ENCODE data around the gene IGFL3.
"Not testable (repeated sequence)": the region's sequence is repeated elsewhere in the genome, so short reads cannot be mapped to it uniquely, and the experiment has no call there.

The IGFL3 gene

DNA sequence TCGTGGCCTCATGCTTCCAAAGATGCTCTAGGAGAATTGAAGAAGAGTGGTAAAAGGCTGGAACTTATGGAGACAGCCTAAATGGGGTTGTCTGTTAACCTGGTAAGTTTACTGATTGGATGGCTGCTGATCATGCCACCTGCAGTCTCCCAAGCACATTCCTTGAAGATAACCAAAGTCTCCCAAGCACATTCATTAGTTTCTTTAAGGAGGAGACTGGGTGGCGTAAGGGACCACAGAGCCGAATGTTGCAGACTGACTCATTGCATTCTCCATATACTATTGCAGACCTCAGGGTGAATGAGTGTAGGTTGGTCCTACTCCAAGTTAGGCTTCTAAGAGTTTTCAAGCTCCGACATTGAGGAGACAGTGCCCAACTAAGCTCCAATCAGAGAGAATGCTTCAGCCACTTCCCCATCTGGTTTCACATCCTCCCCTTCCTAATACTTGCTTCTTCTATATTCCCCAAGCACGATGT lies at the start of gene IGFL3:
Gene IGFL3 (minus strand): TSS at position 51 of the 478 bp plus-strand sequence. CDS start 39 bp downstream, at position 12.
- in situ Hi-C loops (cut with HindIII; ENCODE audit: low pct_ligation_motif_present, low pct_unique_long_range_greater_than_20kb, low sequenced_read_pairs): no loop called here
- no peak for DNase-seq

DNA sequence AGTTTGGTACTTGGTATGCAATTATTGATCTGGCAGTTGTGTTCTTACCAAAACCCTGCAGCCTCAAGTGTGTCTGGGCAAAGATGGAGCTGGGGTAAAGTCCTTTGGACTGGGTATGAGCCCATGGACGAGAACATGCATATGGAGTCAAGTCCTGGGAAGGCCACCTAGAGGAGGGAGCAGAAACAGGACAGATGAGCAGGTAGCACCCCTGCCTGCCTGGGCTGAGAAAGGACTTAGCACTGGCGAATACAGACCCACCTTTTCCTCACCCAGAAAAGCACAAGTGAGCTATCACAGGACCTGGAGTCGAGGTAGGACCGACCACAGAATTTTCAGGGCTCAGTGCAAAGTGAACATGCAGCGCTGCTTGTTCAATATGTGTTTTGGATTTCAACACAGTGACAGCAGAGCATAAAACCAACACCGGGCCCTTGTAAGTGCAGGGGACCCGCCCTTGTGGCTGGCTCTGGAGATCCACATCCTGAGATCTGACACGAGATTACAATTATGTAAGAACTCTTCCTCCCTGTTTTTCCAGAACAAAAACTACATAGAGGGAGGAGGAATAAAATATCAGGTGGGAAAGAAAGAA lies 49.5 kb upstream of the IGFL3 start:
- in situ Hi-C loops (cut with HindIII; ENCODE audit: low pct_ligation_motif_present, low pct_unique_long_range_greater_than_20kb, low sequenced_read_pairs): no loop called here
- DNase-seq: no peak

DNA sequence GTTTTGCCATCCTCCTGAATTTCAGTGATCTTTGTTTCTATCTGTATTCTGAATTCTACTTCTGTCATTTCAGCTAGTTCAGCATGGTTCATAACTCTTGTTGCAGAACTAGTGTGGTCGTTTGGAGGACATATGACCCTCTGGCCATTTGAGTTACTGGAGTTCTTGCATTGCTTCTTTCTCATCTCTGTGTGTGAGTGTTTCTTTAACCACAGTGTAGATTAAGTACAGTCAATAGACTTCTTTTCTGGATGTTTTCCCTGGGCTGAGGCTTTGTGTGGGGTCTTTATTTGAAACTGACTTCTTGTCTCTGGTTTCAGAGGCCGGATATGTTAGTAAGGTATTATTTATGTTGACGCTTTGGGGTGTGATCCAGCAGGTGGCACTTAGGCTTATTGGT lies 38.2 kb upstream of the IGFL3 start:
- in situ Hi-C loops (cut with HindIII; ENCODE audit: low pct_ligation_motif_present, low pct_unique_long_range_greater_than_20kb, low sequenced_read_pairs): no loop called here
- DNase-seq: no peak

DNA sequence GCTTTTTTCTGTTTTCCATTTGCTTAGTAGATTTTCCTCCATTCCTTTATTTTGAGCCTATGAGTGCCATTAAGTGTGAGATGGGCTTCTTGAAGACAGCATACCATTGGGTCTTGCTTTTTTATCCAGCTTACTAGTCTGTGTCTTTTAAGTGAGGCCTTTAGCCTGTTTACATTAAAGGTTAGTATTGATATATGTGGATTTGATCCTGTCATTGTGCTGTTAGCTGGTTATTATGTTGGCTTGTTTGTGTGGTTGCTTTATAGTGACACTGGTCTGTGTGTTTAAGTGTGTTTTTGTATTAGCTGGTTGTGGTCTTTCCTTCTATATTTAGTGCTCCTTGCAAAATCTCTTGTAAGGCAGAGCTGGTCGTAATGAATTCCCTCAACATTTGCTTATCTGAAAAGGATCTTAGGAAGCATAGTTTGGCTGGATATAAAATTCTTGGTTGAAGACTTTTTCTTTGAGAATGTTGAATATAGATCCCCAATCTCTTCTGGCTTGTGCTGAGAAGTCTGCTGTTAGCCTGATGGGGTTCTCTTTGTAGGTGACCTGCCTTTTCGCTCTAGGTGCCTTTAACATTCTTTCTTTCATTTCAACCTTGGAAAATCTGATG lies 37.3 kb upstream of the IGFL3 start:
- in situ Hi-C loops (cut with HindIII; ENCODE audit: low pct_ligation_motif_present, low pct_unique_long_range_greater_than_20kb, low sequenced_read_pairs); DNase-seq: not testable (repeated sequence)

DNA sequence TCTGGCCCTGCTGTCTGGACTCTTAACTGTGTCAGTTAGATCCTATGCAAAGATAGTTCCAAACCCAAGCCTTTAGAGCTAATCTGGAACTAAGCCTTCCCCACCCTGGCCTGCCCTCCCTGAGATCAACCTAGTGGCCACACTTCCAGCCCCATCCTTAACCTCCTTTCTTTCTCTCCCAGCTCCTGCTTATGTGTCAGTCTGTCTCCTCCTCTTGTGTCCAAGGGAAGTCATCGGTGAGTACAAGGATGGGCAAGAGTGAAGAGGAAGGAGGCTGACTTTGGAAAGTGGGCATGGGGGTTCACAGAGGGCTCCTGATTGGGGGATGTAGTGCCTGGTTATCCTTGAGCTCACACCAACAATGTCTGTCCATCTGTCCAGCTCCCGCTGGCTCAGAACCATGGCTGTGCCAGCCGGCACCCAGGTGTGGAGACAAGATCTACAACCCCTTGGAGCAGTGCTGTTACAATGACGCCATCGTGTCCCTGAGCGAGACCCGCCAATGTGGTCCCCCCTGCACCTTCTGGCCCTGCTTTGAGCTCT lies 35.8 kb upstream of the IGFL3 start:
- in situ Hi-C loops (cut with HindIII; ENCODE audit: low pct_ligation_motif_present, low pct_unique_long_range_greater_than_20kb, low sequenced_read_pairs): no loop called here
- DNase-seq: no peak

DNA sequence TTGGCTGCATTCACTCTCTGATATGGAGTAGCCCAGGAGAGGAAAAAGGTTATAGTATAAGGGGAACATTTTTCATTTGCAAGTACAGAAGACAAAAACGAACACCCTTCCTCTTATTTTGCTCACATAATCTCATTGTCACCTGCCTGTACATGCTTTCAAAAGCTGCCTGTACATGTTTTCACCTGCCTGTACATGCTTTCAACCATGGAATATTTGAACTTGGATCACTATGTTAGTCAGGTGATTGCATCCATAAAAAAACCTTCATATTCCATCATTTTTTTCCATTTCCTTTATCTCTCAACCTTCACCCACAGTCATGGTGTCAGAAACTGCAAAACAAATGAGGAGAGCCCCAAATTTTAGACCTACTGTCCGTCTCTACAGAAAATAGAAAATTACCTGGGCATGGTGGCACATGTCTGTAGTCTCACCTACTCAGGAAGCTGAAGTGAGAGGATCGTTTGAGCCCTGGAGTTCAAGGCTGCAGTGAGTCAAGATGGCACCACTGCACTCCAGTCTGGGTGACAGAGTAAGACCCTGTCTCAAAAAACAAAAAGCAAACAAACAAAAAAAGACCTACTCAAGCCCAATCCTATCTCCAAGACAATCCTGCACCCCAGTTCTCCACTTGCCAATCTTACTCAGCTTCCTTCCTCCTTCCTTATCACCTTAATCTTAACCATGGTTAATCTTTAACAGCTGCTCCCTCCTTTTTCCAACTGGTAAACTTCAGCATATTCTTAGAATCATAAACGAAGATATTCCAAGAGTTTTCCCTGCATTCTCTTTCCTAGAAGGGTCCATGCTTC lies 35.1 kb upstream of the IGFL3 start:
- in situ Hi-C loops (cut with HindIII; ENCODE audit: low pct_ligation_motif_present, low pct_unique_long_range_greater_than_20kb, low sequenced_read_pairs): no loop called here
- no peak for DNase-seq

DNA sequence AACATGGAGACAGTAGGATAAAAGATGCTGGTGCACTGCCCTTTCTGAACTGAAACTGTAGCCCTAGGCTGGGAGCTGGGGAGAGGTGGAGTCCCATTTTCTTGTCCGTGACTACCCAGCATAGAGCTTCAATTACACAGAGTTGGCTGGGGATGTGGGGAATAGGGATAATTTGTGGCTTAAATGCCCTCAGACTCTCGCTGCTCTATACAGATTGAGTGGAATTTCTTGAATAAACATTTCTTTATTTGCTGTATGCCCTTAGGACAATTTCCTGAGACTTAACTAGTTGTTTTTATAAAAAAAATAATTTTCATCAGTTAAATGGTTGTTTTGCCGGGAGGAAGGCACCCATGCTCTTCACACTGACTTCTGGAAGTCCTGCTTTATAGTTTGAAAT lies 30.7 kb upstream of the IGFL3 start:
- in situ Hi-C loops (cut with HindIII; ENCODE audit: low pct_ligation_motif_present, low pct_unique_long_range_greater_than_20kb, low sequenced_read_pairs): no loop called here
- DNase-seq: no peak

DNA sequence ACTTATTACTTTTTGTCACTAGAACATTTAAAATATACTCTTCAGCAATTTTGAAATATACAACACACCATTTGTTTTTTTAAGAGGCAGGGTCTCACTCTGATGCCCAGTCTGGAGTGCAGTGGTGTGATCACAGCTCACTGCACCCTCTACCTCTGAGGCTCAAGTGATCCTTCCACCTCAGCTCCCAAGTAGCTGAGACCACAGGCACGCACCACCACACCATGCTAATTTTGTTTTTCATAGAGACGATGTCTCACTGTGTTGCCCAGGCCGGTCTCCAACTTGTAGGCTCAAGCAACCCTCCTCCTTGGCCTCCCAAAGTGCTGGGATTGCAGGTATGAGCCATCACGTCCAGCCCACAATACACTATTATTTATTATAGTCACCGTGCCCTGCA lies 26.1 kb upstream of the IGFL3 start:
- in situ Hi-C loops (cut with HindIII; ENCODE audit: low pct_ligation_motif_present, low pct_unique_long_range_greater_than_20kb, low sequenced_read_pairs): no loop called here

DNA sequence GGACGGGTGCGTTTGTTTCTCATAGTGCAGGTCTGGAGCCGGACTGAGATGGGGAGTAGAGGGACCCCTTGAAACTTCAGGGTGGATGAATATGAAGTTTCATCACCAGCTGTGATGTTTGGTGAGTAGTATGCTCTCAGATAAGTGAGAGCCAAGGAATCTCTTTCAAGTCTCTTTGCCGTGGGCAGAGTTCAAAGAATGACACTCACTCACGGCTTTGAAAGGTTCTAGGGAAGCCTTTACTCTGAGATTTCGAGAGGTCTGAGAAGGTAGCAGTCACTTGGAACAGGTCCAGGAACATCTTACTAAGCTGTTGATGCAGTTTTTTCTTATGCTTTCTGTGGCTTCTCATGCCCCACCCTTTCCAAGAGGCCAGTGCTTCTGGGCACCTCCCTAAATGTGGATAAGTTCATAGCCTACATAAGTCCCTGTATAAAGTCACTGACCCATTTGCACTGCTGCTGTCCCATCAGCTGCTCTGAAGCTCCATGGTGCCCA lies 23.4 kb upstream of the IGFL3 start, which contains the start of gene IGFL2:
Gene IGFL2 (plus strand): TSS at position 448 of the 498 bp plus-strand sequence. CDS start 41 bp downstream, at position 489.
- in situ Hi-C loops (cut with HindIII; ENCODE audit: low pct_ligation_motif_present, low pct_unique_long_range_greater_than_20kb, low sequenced_read_pairs): no loop called here
- DNase-seq: no peak

More for the DNA sequence above, 26.1 kb upstream of the IGFL3 start:
- no peak for DNase-seq

DNA sequence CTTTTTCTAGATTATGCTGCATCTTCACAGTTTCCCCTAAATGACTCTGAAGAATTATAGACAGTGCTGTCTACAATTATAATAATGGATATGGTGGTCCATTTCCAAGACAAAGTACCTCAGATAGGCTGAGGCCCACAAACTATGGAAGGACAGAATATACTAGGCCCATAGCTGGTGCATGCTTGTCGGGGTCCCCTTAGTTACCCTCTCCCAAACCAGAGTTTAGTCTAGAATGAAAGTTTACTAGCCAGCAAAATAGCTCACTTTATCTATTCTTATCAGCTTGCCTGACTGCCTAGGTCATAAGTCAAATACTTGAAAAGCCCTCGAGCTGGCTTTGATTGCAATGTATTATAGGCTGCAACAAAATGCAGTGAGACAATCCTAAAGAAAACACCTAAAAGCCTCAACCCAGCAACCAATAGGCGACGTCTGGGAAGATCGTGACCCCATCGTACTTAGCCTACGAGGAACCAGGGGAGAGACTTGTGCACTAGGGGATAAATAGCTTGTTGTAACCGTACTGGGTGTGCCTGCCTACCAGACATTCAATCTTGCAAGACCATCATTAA lies 22.8 kb upstream of the IGFL3 start:
- DNase-seq: no peak
- in situ Hi-C loops (cut with HindIII; ENCODE audit: low pct_ligation_motif_present, low pct_unique_long_range_greater_than_20kb, low sequenced_read_pairs): no loop called here

DNA sequence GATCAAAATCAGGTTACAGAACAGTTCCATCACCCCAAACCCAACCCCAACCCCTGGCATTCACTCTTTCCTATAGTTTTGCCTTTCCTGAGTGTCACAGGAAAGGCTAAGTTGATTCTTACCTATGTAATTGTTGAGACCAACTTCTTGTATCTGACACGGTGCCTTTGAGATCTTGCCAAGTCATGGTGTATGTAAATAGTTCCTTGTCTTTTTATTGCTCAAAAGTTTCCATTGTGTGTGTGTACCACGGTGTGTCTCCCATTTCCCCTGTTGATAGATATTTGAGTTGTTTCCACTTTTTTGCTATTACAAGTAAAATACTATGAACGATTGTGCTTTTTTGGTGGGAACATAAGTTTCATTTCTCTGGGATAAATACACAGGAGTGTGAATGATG lies 20.3 kb upstream of the IGFL3 start:
- in situ Hi-C loops (cut with HindIII; ENCODE audit: low pct_ligation_motif_present, low pct_unique_long_range_greater_than_20kb, low sequenced_read_pairs): no loop called here

DNA sequence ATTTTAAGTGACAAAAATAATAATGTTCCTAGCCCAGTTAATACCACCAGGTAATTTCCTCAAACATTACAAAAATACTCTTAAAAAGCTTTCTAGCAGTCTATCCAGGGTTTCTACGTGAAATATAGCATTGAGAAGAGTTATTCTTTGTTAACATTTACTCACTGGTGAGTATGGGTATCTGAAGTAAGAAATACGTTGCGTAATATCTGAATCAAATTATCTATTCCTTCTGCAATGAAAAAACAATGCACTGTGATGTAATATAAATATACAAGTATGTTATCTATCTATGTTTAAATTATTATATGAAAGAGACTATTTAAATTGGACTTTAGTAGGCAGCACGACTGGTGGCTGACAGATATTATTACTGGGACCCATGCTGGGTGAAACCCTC lies 17.8 kb upstream of the IGFL3 start:
- no peak for DNase-seq
- in situ Hi-C loops (cut with HindIII; ENCODE audit: low pct_ligation_motif_present, low pct_unique_long_range_greater_than_20kb, low sequenced_read_pairs): no loop called here

More for the DNA sequence above, 20.3 kb upstream of the IGFL3 start:
- no peak for DNase-seq

DNA sequence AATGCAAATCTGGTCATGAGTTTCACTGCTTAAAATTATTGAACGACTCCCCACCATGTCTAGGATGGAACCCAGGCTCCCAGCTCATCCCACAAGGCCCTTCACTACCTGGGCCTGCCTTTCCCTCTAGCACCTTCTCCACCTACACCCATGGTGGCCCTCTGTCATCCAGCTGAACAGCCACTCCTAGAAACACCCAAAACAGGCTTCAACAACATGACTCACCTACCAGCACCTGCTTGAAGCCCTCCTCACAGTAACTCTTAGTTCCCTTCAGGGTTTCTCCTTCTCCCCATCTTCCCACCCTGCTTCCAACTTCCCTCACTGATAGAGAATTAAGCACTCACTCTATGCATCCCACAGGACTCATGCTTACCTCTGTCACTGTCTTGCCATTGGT lies 16.9 kb upstream of the IGFL3 start:
- DNase-seq: no peak
- in situ Hi-C loops (cut with HindIII; ENCODE audit: low pct_ligation_motif_present, low pct_unique_long_range_greater_than_20kb, low sequenced_read_pairs): no loop called here

DNA sequence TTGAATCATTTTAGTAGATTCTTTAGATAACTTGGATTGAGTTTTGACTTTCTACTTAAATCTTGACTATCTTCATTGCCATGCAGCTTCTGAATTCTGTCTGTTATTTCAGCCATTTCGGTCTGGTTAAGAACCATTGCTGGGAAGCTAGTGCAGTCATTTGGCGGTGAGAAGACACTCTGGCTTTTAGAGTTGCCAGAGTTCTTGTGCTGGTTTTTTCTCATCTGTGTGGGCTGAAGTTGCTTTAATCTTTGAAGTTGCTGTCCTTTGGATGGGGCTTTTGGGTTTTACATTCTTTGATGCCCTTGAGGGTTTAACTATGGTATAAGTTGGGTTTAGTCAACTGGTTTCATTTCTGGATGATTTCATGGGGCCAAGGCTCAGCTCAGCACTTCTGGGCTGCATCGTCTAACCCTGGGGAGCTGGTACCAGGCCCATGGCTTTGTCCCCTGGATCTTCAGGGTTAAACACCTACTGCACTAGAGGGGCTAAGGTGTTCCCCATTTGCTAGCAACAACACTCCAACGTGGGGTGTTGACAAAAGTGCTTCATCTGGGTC lies 13.5 kb upstream of the IGFL3 start:
- no peak for DNase-seq
- in situ Hi-C loops (cut with HindIII; ENCODE audit: low pct_ligation_motif_present, low pct_unique_long_range_greater_than_20kb, low sequenced_read_pairs): no loop called here

DNA sequence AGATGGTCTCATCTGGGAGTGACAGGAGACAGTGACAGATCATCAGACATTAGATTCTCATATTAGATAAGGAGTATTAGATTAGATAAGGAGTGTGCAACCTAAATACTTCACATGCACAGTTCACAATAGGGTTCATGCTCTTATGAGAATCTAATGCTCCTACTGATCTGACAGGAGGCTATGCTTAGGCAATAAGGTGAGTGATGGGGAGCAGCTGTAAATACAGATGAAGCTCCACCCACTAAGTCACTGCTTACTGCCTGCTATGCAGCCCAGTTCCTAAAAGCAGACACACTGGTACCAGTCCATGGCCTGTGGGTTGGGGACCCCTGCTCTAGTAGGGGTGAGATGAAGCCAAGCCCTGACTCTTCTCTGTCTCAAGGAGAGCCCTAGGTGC lies 10.0 kb upstream of the IGFL3 start:
- DNase-seq: no peak
- in situ Hi-C loops (cut with HindIII; ENCODE audit: low pct_ligation_motif_present, low pct_unique_long_range_greater_than_20kb, low sequenced_read_pairs): no loop called here

DNA sequence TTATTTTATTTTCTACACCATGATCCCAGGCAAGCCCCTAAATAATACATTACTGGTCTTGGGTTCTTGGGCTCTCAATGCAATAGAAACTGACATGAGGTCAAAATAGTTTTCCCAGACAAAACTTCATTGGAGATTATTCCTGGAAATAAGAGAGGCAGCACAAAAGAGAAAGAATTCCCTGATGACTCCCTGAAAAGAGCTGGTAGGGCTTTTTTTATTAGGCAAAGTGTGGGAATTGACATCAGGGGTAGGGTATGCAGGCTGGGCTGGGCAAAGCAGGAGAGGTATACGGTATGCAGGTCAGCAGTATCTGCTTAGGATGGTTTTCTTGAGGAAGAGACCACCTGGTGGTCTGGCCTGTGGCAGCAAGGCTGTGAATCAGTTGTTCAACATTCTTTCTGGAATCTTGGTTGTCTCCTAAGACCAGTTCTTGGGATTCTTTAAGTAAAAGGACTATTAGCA lies 9.3 kb upstream of the IGFL3 start:
- in situ Hi-C loops (cut with HindIII; ENCODE audit: low pct_ligation_motif_present, low pct_unique_long_range_greater_than_20kb, low sequenced_read_pairs): no loop called here
- peak; percentile 7 for DNase-seq

DNA sequence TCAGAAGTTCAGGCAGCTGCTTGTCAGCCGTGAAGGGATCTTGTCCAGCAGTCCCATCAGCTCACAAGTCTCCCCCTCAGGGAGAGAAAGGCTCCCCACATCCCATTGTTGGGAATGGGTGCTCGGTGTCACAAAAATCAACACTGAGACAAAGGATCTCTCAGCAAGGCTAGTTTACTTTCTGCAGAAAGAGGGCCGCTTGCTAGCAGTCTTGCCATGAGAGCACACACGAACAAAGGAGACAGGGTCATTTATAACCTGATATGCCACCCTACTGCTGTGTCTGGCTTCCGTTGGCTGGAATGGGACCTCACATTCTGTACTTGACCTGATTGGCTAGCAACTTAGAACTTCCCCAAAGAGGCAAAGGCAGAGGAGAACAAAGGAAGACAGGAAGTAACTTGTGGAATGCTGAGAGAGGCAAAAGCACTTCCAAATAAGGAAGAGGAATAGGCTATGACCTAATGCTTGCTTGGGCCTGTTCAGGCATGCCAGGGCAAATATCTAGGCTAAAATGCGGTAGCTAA lies 8.7 kb upstream of the IGFL3 start:
- peak; percentile 93 for DNase-seq
- in situ Hi-C loops (cut with HindIII; ENCODE audit: low pct_ligation_motif_present, low pct_unique_long_range_greater_than_20kb, low sequenced_read_pairs): no loop called here

DNA sequence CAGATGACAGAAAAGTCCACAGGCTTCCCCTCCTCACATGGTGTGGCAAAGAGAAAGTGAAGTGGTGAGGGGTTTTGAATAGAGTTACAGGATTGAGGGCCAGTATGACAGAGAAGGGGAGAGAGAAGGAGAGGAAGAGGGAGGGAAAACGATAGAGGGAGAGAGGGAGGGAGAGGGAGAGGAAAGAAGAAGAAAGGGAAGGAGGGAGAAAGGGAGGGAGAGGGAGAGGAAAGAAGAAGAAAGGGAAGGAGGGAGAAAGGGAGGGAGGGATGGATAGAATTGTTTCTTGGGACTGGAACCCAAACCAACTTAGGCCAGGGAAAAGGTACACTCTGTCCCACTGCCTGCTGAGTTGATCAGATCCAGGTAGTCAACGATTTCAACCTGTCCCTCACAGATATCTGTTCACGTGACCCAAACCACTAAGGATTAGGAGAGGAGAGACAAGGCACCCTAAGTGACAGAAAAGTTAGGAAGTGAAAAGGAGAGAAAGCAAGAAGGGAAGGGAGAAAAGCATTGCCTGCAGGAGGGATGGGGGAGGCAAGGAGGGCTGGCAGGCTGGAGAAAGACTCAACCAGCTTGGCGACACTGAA lies 8.1 kb upstream of the IGFL3 start:
- in situ Hi-C loops (cut with HindIII; ENCODE audit: low pct_ligation_motif_present, low pct_unique_long_range_greater_than_20kb, low sequenced_read_pairs): no loop called here
- no peak for DNase-seq

Measured in ACHN (cell line).